ENCODE results near the gene RAB1B.

DNA sequence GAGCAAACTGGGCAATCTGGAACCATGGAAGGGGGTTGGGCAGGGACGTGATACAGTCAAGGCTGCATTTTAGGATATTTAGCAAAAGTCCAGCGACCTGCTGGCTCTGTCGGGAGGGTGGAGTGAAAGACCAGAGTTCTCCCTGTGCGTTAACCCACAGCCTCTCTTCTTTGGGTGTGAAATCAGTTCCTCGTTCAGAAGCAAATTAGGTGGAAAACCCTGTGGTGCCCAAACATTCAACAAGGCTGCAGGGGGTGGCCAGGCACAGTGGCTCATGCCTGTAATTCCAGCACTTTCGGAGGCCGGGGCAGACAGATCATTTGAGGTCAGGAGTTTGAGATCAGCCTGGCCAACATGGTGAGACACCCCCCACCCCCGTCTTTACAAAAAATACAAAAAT, 29.2 kb downstream of the RAB1B start:
- TF ChIP-seq, protein P1, sequence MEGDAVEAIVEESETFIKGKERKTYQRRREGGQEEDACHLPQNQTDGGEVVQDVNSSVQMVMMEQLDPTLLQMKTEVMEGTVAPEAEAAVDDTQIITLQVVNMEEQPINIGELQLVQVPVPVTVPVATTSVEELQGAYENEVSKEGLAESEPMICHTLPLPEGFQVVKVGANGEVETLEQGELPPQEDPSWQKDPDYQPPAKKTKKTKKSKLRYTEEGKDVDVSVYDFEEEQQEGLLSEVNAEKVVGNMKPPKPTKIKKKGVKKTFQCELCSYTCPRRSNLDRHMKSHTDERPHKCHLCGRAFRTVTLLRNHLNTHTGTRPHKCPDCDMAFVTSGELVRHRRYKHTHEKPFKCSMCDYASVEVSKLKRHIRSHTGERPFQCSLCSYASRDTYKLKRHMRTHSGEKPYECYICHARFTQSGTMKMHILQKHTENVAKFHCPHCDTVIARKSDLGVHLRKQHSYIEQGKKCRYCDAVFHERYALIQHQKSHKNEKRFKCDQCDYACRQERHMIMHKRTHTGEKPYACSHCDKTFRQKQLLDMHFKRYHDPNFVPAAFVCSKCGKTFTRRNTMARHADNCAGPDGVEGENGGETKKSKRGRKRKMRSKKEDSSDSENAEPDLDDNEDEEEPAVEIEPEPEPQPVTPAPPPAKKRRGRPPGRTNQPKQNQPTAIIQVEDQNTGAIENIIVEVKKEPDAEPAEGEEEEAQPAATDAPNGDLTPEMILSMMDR (conservative IDR thresholded peaks at IDR 0.05 in 1 of 2, IDR thresholded peaks at IDR 0.05 in 1 of 2; ENCODE audit: extremely low read depth in 1 of 2, insufficient read depth in 1 of 2, low read depth in 1 of 2, low read length in 2 of 2): no peak
- no peak for TF ChIP-seq EZH2 (IDR thresholded peaks at IDR 0.05; ENCODE audit: borderline replicate concordance, low read length)
